ENCODE measurements around the gene ZBTB20.

GRCh38 chr3:114858329-114858728, 288.8 kb downstream of the ZBTB20 start:
- no peak for TF ChIP-seq CTCF (IDR thresholded peaks at IDR 0.05; ENCODE audit: low read depth, low read length)
- TF ChIP-seq EZH2phosphoT487 (IDR thresholded peaks at IDR 0.05; ENCODE audit: low read depth), result no peak

All from OCI-LY3 (cell line).